Trophoblast cell (in vitro differentiated cells and primary cell): Measurements from ENCODE around the gene MUSK.

Source experiments
- DNase-seq, 2 donors: peaks; one replicate each; pipeline ENCODE4 v3.0.0-alpha.2; 2016
- H2AFZ ChIP-seq: 2 replicates; pipeline ENCODE4 v1.6.1; 2013; ENCODE audit warnings: low read length, moderate library complexity, mild to moderate bottlenecking; ENCODE audit not compliant: insufficient read depth, poor library complexity
- H2AK5ac ChIP-seq: 2 replicates; pipeline ENCODE4 v1.6.1; 2013; ENCODE audit warnings: mild to moderate bottlenecking, low read length
- H2BK120ac ChIP-seq: 2 replicates; pipeline ENCODE4 v1.6.1; 2013; ENCODE audit warnings: low read length, mild to moderate bottlenecking, moderate library complexity; ENCODE audit not compliant: insufficient read depth, poor library complexity
- H2BK12ac ChIP-seq: 2 replicates; pipeline ENCODE4 v1.6.1; 2013; ENCODE audit warnings: mild to moderate bottlenecking, low read length, moderate library complexity
- H2BK5ac ChIP-seq: 2 replicates; pipeline ENCODE4 v1.6.1; 2013; ENCODE audit warnings: low read length, low read depth, moderate library complexity, mild to moderate bottlenecking; ENCODE audit not compliant: poor library complexity
- H3K14ac ChIP-seq: 2 replicates; pipeline ENCODE4 v1.6.1; 2013; ENCODE audit warnings: mild to moderate bottlenecking, low read length
- H3K18ac ChIP-seq: 2 replicates; pipeline ENCODE4 v1.6.1; 2013; ENCODE audit warnings: mild to moderate bottlenecking, low read length
- H3K23ac ChIP-seq: 2 replicates; pipeline ENCODE4 v1.6.1; 2013; ENCODE audit warnings: low read length
- H3K27ac ChIP-seq: 2 replicates; pipeline ENCODE4 v1.5.1; 2013; ENCODE audit warnings: low read depth, mild to moderate bottlenecking, inconsistent platforms, low read length, moderate library complexity
- H3K27me3 ChIP-seq: 2 replicates; pipeline ENCODE4 v1.6.1; 2013; ENCODE audit warnings: inconsistent platforms, mild to moderate bottlenecking, low read length, moderate library complexity; ENCODE audit not compliant: insufficient read depth
- H3K36me3 ChIP-seq, 2 experiments: 1 replicate in 1 of 2; 2 replicates in 1 of 2; pipeline ENCODE4 v1.6.1; 2013; ENCODE audit warnings: low read length in 2 of 2, mild to moderate bottlenecking in 2 of 2, moderate library complexity in 1 of 2; ENCODE audit not compliant: insufficient read depth in 2 of 2, control insufficient read depth in 1 of 2
- H3K4ac ChIP-seq: 2 replicates; pipeline ENCODE4 v1.6.1; 2013; ENCODE audit warnings: low read depth, mild to moderate bottlenecking, low read length, moderate library complexity
- H3K4me1 ChIP-seq, 2 experiments: 1 replicate in 1 of 2; 2 replicates in 1 of 2; pipeline ENCODE4 v1.6.1; 2013; ENCODE audit warnings: low read length in 2 of 2, mild to moderate bottlenecking in 2 of 2, moderate library complexity in 1 of 2; ENCODE audit not compliant: insufficient read depth in 2 of 2, control insufficient read depth in 1 of 2
- H3K4me2 ChIP-seq: 2 replicates; pipeline ENCODE4 v1.6.1; 2013; ENCODE audit warnings: inconsistent platforms, mild to moderate bottlenecking, low read length, moderate library complexity
- H3K4me3 ChIP-seq: 2 replicates; pipeline ENCODE4 v1.5.1; 2013; ENCODE audit warnings: mild to moderate bottlenecking, low read depth, low read length, inconsistent platforms
- H3K79me1 ChIP-seq: one replicate; pipeline ENCODE4 v1.6.1; 2013; ENCODE audit warnings: low read length
- H3K79me2 ChIP-seq: 2 replicates; pipeline ENCODE4 v1.6.1; 2013; ENCODE audit warnings: low read length, mild to moderate bottlenecking; ENCODE audit not compliant: control insufficient read depth, insufficient read depth, poor library complexity
- H3K9ac ChIP-seq: 2 replicates; pipeline ENCODE4 v1.6.1; 2013; ENCODE audit warnings: mild to moderate bottlenecking, low read length
- H3K9me3 ChIP-seq: 2 replicates; pipeline ENCODE4 v1.6.1; 2013; ENCODE audit warnings: low read depth, mild to moderate bottlenecking, control low read depth, inconsistent platforms, low read length; ENCODE audit not compliant: insufficient read depth
- H4K12ac ChIP-seq: 2 replicates; pipeline ENCODE4 v1.6.1; 2013; ENCODE audit warnings: low read depth, mild to moderate bottlenecking, low read length, moderate library complexity
- H4K8ac ChIP-seq: 2 replicates; pipeline ENCODE4 v1.6.1; 2013; ENCODE audit warnings: low read depth, mild to moderate bottlenecking, low read length, moderate library complexity
- H4K91ac ChIP-seq: one replicate; pipeline ENCODE4 v1.6.1; 2013; ENCODE audit warnings: low read depth, mild to moderate bottlenecking, low read length, moderate library complexity
- WGBS: extraction: QIAGEN DNeasy Blood & Tissue Kit; methylation state at CpG from one replicate; pipeline ENCODE4 v1.1.7; 2013; ENCODE audit warnings: missing lambda C conversion rate; ENCODE audit not compliant: insufficient read length, insufficient coverage; ENCODE audit errors: extremely low coverage; 5-methylcytosine and 5-hydroxymethylcytosine counted together

MUSK gene

GRCh38 chr9:110640736-110641135, 27.9 kb upstream of the MUSK start:
- Histone ChIP-seq H2AFZ (no peak overlapping the region), H3K18ac (no peak overlapping the region), H3K9ac (no peak overlapping the region), H3K36me3 (no peaks in the 10 kb centered on the region), H3K4me3 (no peak overlapping the region), H4K12ac (no peak overlapping the region), H2BK120ac (no peak overlapping the region), H4K8ac (no peak overlapping the region), H2BK12ac (no peak overlapping the region), H3K23ac (no peak overlapping the region), H3K9me3 (no peaks in the 10 kb centered on the region), H3K4me1 (no peaks in the 10 kb centered on the region), H2BK5ac (no peak overlapping the region), H3K27me3 (no peaks in the 10 kb centered on the region), H4K91ac (no peak overlapping the region), H2AK5ac (no peak overlapping the region), H3K79me2 (no peaks in the 10 kb centered on the region), H3K27ac (no peak overlapping the region), H3K14ac (no peak overlapping the region), H3K4ac (no peak overlapping the region), H3K4me2 (no peak overlapping the region), H3K79me1 (no peaks in the 10 kb centered on the region)
- DNase-seq, result no peak

- H2AFZ ChIP-seq, result no peak overlapping the region
- H3K9me3 ChIP-seq, result no peaks in the 10 kb centered on the region
- H4K12ac ChIP-seq, result no peak overlapping the region
- H4K8ac ChIP-seq, result no peak overlapping the region
- H2BK120ac ChIP-seq, result no peak overlapping the region
- no peak overlapping the region for H3K4me2 ChIP-seq
- DNase-seq, result no peak
- H3K23ac ChIP-seq, result no peak overlapping the region
- H3K79me1 ChIP-seq, result no peaks in the 10 kb centered on the region
- H3K4ac ChIP-seq, result no peak overlapping the region
- H3K14ac ChIP-seq, result no peak overlapping the region
- H3K4me1 ChIP-seq, result no peaks in the 10 kb centered on the region
- H2BK5ac ChIP-seq, result no peak overlapping the region
- H3K36me3 ChIP-seq, result no peaks in the 10 kb centered on the region
- H3K27me3 ChIP-seq, result no peaks in the 10 kb centered on the region
- no peak overlapping the region for H4K91ac ChIP-seq
- no CpG with 5 or more reads among the region's 2 CpGs for WGBS
- no peak overlapping the region for H3K18ac ChIP-seq
- H3K27ac ChIP-seq, result no peak overlapping the region
- no peak overlapping the region for H2BK12ac ChIP-seq
- no peak overlapping the region for H3K9ac ChIP-seq
- H3K79me2 ChIP-seq, result no peaks in the 10 kb centered on the region
- no peak overlapping the region for H2AK5ac ChIP-seq
- no peak overlapping the region for H3K4me3 ChIP-seq
These were observed 27.3 kb upstream of the MUSK start for GRCh38 chr9:110641293-110641692.

DNA sequence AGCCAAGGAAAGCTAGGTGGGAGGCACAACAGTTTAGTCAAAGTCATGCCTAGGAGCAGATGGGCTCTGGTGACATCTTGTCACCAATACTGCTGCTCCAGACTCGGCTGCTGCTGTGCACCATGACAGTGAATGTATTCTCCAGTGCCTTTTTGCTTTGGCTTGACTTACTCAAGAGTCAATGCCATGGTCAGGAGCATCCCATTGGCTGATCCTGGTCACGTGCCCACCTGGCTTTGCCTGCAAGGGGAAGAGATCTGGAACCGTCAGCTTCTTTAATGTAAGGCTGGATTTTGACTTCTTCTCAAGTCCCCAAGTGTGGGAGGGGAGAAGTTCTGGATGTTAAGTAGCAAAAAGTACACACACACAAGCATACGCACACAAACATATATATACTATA, 19.9 kb upstream of the MUSK start:
- no peak overlapping the region for H3K4me2 ChIP-seq
- H3K27ac ChIP-seq, result no peak overlapping the region
- H3K9ac ChIP-seq, result no peak overlapping the region
- no peak overlapping the region for H3K18ac ChIP-seq
- H3K4me3 ChIP-seq, result no peak overlapping the region
- no peak overlapping the region for H4K91ac ChIP-seq
- no peaks in the 10 kb centered on the region for H3K4me1 ChIP-seq
- WGBS, result no CpG with 5 or more reads among the region's 4 CpGs
- H3K9me3 ChIP-seq, result no peaks in the 10 kb centered on the region
- no peak overlapping the region for H3K14ac ChIP-seq
- no peaks in the 10 kb centered on the region for H3K36me3 ChIP-seq
- no peak overlapping the region for H2BK12ac ChIP-seq
- no peak overlapping the region for H3K23ac ChIP-seq
- H3K4ac ChIP-seq, result no peak overlapping the region
- no peaks in the 10 kb centered on the region for H3K27me3 ChIP-seq
- no peak overlapping the region for H2AK5ac ChIP-seq
- H4K12ac ChIP-seq, result no peak overlapping the region
- no peak for DNase-seq
- no peak overlapping the region for H2BK120ac ChIP-seq
- H4K8ac ChIP-seq, result no peak overlapping the region
- H2AFZ ChIP-seq, result no peak overlapping the region
- H3K79me2 ChIP-seq, result no peaks in the 10 kb centered on the region
- H2BK5ac ChIP-seq, result no peak overlapping the region
- no peaks in the 10 kb centered on the region for H3K79me1 ChIP-seq

- Histone ChIP-seq H3K14ac (no peak overlapping the region), H4K8ac (no peak overlapping the region), H2AFZ (no peak overlapping the region), H3K23ac (no peak overlapping the region), H3K4ac (no peak overlapping the region), H3K27me3 (no peaks in the 10 kb centered on the region), H2BK120ac (no peak overlapping the region), H3K79me2 (no peaks in the 10 kb centered on the region), H2AK5ac (no peak overlapping the region), H3K4me3 (no peak overlapping the region), H3K9me3 (no peaks in the 10 kb centered on the region), H3K4me2 (no peak overlapping the region), H4K91ac (no peak overlapping the region), H3K36me3 (no peaks in the 10 kb centered on the region), H4K12ac (no peak overlapping the region), H3K79me1 (no peaks in the 10 kb centered on the region), H3K9ac (no peak overlapping the region), H2BK5ac (no peak overlapping the region), H3K27ac (no peak overlapping the region), H2BK12ac (no peak overlapping the region), H3K4me1 (no peaks in the 10 kb centered on the region), H3K18ac (no peak overlapping the region)
- DNase-seq, result no peak
- no CpG with 5 or more reads among the region's 3 CpGs for WGBS
These were observed 18.3 kb upstream of the MUSK start for GRCh38 chr9:110650261-110650660.
